Right hindlimb (tissue), 1 donor: ENCODE results near the gene MRPL38.

Experiments used
- DNase-seq: peaks from one replicate; pipeline ENCODE4 v3.0.0-alpha.2; 2018

Gene MRPL38

DNA sequence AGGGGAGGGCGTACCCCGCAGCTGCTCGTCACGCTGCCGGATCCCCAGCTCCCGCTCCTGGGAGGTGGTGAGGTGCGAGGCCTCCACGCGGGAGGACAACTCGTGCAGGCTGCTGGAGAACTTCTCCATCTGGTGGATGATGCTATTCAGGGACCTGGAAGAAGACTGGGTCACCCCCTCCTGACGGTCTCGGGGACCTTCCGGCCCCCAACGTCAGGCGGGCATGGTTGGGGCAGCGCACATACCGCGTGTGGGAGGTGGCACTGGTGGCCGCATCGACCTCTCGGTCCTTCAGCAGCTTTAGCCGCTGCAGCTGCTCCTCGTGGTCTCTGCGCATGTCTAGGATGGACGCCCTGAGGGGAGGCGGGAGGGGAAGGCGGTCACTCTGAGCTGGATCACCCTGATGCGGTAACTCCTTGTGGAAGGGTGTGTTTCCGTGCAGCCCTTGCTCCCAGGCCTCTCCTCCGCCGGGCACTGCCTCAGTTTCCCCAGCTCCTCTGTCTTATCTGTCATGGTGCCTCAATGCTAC is 13.3 kb upstream of the MRPL38 start:
- DNase-seq: no peak

DNA sequence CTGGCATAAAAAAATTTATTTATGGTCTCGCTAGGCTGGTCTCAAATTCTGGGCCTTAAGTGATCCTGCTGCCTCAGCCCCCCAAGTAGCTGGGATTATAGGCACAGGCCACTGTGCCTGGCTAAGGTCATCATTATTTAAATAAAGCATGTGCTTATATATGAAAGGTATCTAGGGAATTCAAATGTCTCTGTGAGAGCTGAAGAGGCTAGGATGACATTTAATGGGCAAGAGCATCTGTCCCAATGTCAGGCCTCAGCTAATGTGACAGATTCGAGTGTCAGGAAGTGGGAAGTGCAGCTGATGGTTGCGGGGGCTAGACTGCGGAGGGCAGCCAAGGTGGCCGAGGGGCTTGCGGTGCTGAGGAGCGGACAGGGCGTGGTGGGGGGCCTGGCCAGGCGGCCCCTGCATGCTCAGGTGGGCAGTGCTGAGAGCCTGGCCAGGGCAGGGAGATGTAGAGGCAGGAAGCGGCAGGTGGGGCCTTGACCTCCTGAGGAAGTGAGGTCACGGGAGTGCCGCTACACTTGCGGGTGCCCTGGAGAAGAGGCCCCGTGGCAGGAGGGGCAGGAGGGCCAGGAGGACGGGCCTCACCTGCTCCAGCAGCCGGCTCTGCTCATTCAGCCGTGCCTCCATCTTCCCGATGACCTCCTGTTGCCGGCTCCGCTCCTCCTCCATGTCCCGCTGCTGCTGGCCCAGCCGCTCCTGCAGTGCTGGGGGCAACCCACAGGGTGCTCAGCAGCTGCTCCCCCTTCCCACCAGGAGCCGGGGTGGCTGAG is 12.6 kb upstream of the MRPL38 start:
- DNase-seq: no peak

DNA sequence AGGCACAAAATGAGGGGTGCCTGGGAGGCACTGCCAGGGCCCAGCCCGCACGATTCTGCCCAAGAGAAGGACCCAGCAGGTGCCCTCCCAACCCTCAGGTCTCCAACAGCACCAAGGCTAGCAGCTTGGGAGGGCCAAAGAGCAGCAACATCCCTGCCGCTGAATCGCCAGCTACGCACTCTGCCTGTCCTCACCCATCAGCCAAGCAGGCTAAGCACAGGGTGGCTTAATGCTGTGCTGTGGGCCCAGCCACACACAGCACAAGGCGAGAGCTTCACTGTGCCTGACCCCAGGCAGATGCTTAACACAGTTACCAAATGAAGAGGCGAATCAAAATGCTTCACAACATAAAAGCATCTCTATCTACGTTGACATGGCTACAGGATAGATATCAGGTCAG is 10.6 kb upstream of the MRPL38 start:
- DNase-seq: no peak

DNA sequence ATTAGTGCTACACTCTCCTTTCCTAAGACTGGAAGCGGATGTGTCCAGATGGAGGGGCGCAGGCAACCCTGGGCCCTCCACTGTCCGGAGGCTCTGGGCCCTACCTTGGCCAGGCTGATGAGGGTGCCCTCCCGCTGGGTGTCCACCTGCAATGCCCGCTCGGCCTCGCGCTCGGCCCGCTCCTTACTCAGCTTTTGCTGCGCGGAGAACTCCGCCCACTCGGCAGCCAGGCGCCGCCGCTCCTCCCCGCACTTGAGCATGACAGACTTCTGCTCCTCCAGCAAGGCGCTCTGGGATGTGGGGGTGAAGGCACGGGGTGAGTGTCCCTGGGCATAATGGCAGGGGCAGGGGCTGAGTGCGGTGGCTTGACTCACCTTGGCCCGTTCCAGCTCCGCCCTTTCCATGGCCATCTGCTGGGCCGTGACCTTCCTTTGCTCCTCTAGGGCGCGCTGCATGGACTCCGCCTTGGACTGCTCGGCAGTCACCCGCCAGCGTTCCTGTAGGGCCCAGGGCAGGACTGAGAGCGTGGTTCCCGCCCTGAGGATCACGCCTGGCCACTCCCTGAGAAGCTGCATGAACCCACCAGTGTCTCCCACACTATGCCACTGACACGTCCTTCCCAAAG is 10.1 kb upstream of the MRPL38 start:
- DNase-seq: no peak

DNA sequence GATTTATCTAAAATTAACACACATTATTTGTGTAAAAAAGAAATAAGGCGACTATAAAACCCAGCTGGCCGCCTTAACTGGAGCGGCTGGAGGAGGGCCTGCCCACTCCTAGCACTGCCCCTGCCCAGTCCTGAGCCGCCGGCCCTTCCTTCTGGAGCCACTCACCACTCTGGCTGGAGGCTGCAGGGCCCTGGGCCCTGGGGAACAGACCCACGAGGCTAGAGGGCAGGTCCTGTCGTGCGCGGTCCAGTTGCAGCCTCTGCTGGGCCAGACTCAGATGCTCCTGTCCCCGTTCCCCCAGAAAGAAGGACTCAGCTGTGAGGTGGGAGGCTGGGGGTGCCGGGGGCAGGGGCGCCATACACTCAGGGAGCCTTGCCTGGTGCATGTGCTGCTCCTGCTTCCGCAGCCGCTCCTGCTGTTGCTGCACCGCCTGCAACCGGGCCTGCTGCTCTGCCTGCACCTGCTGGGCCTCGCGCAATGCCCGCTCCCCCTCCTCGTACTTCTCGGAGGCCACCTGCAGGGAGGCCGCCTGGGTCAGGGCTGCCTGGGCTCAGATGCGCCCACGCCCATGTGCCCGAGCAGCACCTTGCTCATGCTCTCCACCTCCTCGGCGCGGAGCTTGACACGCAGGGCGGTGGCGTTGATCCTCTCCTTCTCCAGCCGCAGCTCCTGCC is 9.0 kb upstream of the MRPL38 start:
- DNase-seq: no peak

DNA sequence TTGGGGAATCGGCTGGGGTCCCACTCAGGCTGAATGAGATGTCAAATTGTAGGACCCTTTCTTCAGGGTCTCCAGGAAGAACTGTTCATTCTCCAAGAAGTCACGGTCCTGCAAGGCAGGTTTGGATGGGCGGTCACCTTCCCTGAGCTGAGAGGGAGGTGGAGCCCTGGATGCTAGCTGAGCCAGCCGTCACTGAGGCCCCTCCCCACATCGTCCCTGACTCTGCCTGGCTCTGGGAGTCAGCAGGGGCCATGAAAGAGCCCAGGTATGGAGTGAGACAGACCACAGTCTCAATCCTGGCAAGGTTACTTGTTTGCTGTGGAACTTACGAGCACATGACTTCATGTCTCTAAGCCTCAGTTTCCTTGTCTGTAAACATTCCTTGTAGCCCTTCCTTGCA is 6.0 kb upstream of the MRPL38 start:
- no peak for DNase-seq

DNA sequence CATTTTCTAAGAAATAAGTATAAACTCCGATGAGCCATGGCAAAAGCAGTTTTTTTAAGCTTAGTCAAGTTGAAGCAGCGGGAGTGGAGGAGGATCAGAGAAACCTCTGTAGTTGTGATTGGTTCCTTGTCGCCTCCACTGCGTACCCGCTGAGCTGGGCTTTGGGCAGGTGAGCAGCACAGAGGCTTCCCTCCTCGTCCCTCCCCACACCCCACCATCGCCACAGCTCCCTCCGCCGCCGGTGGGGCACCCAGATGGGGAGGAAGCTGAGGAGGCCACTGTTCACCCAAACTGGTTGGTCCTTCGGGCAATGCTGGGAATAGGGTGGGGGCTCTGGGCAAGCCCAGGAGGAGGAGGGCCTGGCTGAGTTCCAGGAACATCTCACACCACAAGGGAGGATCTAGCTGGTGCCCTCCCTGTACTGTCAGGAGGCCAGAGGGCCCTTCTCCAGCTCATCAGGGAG is 5.2 kb upstream of the MRPL38 start:
- DNase-seq: no peak

DNA sequence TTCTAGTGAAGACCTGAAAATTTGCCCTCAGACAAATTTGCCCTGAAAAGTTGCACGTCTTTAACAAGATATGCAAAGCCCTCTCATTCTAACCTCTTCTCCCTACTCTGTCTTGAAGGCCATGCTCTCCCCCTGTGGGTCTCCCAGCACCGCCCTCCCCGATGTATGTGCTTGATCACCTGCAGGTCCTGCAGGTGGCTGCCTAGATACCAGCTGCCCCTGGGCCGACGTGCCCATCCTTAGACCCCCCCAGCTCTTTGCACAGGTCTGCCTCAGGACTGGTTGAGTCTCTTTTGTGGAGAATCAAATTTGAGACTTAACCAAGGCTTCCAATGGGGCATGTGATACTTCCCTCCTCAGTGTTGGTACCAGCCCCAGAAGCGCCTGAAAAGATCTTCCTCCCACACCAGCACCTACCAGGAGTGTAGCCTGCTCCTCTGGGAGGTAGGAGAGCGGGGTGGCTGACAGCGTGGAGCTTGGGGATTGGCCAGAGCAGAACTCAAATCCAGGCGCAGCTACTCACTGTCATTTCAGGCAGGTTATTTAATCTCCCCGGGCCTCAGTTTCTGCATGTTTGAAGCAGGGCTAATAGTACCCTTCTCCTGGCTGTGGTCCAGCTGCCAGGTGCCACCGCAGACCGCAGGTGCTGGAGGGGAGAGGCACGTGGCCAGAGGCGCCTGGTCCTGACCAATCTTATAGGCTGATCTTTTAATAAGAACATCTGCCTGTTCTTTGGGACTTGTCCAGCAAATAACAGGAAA is 4.5 kb upstream of the MRPL38 start:
- DNase-seq: no peak

DNA sequence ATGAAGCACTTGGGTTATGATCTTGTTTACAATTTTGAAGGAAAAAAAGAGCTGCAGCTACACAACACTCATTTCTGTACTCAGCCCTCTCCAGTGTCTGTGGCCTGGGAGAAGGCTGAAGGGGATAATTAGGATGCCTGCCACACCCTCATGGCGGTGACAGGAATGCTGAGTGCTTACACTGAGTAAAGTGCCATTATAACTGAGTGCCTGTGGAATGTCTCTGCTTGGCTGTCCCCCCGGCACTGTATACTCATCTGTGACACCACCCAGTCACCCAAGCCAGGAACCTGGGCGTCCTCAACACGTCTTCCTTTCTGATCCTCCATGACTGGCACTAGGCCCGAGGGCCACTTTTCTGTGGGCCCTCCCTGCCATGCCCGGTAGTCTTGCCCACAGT is 3.5 kb upstream of the MRPL38 start:
- DNase-seq: no peak

DNA sequence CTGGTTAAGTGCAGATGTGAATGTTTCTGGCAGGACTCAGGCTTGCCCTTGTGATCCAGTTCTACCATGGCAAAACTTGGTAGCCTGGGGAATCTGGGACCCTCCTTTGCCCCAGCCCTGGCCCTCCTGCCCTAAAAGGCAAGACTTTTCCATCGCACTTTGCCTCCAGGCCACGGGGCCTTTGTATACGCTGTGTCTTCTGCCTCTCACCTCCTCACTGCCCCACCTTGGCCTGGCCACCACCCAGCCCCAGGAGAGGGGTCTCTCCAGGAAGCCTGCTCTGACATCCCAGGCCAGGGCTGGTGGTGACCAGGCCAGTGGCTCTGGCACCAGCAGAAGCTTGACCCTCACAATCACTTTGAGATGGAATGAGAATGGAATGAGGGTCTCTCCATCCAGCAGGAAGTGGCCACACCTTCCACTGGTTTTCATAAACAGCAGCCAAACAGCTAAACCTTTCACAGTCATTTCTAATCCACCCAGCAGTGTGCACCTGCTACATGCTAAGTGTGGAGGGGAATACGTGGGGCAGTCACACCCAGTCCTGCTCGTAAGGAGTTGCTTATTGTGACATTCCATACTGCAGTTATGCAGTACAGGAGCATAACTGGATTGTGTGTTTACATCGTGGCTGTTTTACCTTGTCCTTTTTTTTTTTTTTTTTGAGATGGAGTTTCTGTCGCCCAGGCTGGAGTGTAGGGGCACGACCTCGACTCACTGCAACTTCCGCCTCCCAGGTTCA is 1.6 kb upstream of the MRPL38 start:
- DNase-seq: no peak

DNA sequence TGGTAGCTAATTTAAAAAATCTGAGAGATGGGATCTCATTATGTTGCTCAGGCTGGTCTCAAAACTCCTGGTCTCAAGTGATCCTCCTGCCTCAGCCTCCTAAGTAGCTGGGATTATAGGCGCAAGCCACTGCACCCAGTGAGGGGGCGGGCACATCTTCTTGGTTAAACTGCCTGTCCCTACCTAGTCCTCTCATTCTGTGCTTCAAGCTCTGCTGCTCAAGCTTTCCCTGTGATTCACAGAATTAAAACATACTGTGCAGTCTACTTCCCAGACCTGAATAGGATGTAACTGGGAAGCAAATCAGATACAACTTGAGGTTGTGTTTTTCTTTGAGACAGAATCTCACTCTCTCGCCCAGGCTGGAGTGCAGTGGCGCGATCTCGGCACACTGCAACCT is 2.3 kb downstream of the MRPL38 start:
- no peak for DNase-seq

DNA sequence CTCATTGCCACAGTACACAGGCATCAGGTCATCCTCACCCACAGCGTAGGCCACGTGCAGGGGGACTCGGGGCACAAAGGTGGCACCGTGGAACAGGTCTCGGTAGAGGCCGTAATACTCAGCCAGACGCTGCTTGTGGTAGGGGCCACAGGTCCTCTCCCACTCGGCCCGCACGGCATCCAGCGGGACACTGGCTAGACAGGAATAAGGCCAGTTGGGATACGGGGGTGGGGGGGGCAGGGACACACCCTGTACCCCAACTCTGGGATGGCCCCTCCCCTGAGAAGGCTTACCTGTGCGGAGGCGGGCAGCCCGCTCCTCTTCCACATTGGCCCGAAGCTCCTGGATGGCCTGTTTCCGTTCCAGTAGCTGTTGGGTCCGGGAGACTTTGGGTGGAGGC is 3.0 kb downstream of the MRPL38 start:
- DNase-seq: no peak

DNA sequence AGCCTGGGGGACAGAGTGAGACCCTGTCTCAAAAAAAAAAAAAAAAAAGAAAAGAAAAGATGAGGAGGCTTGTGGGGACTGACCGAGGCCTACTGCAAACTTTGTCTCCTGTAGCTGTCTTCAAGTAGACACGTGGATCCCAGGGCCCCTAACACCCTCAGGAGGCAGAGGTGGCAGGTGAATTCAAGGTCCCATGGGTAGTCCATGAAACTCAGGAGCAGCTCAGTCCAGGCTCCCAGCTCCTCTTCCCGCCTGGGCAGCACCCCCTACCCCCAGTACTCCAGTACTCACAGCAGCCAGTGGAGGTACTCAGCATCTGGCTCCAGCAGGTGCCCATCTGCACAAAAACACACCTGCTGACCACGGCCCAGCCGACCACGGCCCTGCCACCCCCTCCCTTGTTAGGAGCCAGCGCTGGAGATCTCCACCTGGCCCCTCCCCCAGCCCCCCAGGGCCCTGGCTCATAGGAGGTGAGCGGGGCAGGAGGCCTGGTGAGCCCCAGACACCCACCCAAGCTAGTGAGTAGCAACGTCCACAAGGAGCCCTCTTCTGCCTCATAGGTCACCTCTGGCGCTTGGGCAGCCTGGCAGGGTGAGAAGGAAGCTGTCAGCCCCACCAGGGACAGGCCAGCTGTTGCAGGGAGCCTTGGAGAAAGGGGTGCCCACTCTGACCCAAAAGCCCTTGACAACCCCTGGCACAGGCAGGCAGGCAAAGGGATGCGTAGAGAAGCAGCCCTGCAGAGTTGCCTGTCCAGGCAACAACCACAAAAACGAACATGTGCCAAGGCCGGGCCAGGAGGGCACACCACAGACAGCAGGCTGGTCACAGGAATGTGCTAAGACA is 3.8 kb downstream of the MRPL38 start:
- DNase-seq: no peak

DNA sequence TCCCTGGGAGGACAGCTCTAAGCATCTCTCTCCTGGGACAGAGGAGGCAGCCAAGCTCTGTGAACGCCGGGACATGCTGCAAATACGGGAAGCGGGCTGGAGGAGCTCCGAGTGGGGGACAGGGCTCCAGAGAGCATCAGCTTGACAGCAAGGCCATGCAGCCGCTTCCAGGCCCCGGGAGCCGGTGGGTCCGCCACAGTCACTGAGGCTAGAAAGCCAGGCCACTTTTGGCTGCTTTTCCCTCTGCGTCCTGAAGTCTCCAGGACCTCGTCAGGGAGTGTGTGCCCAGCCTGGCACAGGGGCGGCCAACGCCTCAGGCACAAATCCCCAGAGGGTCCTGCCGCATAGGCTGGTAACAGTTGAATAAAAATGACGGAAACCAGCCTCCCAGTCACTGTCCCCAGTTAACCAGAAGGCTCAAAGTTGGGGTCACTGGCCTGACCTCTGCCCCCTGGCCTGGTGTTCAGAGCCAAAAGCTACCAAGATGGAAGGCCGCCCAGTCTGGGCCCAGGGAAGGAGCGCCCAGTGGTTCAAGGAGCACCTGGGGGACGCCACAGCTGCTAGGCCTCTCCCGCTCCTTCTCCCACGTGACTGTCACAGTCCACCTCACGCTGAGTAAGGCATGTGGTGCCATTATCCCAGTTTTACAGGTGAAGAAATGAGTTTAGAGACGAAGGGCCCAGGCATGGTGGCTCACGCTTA is 4.8 kb downstream of the MRPL38 start:
- DNase-seq: no peak

DNA sequence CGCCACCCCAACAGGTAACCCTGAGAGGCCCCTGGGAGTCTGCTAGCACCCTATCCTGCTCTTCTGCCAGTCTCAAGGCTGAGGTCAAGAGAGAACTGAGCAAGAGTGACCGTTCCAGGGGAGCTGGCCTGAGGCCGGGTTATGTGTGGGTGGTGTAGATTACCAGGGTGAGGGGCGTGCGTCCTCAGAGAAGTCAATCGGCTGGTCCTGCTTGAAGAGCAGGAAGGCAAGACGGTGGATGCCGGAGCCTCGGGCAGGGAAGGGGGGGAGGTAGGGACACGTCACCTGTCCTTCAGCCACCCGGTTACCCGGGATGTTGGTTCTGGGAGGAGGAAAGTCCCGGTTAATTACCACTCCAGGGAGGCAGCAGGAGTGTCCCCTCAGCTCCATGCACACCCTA is 5.3 kb downstream of the MRPL38 start:
- DNase-seq: no peak

DNA sequence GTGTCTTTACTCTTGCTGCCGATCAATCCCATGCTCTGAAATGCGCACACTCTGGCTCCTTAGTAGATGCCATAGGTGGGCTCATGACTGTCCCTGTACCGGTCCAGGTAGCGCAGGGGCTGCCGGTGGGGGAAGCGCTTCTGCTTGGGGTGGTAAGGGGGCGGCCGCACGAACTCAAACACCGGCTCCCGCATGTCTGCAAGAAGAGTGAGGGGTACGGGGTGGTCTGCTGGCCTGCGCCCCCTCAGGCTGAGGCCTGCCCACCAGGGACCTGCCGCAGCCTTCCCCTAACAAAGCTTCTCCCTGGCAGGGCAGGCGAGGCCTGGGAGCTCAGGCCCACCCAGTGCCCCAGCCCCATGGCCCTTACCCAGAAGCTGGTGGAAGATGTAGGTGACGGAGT is 5.9 kb downstream of the MRPL38 start:
- DNase-seq: no peak

DNA sequence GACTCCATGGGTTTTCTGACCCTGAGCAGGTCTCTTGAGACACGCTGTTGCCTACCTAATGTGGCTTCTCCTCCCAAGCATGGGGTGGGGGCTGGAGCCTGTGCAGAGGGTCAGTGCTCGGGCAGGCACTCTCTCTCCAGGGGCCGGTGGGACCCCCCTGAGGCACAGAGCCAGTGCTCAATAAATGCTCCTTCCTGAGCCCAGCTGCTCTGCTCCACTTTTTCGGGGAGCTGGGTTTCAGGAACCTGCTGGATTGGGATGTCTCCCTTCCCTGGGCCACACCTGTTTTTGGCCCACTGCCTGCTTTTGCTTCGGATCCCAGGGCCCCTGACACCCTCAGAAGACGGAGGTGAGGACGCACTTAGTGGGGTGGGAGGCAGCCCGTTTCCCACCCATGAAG is 6.6 kb downstream of the MRPL38 start:
- no peak for DNase-seq

DNA sequence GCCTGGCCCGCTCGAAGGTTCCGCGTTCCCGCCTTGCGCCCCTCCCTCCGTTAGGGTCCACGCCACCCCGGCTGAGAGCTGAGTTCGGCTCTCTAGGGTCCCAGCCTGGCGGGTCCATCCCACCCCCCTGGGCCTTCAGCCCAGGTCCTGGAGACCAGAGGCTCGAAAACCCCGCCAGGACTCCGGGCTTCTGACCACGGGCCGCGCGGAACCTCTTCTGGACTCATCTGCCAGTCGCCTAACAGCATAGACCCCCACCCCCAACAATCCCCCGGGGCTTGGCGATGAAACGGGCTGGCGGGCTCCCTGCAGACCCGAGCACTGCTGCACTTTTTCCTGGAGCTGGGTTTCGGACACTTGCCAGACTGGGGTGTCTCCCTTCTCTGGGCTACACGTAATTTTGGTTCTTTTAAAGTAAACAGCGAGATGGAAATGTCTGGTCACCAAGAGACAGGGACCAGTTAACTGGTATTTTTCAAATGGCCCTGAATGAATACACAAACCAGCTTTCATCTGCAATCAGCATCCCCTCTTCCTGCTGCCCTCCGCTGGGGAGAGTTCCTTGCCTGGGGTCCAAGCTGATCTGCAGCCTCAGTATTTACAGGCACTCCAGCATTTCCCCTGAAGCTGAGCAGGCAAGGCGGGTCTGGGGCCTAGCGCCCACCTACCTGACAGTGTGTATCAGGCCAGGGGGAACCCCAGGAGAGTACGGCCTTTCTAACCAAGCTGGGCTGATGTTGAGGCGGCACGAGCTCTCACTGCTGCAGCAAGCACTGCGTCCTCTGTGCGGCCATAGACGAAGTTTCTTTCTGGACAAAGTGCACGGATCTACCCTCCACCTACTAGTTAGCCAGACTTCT is 7.3 kb downstream of the MRPL38 start:
- peak; percentile 65 for DNase-seq

DNA sequence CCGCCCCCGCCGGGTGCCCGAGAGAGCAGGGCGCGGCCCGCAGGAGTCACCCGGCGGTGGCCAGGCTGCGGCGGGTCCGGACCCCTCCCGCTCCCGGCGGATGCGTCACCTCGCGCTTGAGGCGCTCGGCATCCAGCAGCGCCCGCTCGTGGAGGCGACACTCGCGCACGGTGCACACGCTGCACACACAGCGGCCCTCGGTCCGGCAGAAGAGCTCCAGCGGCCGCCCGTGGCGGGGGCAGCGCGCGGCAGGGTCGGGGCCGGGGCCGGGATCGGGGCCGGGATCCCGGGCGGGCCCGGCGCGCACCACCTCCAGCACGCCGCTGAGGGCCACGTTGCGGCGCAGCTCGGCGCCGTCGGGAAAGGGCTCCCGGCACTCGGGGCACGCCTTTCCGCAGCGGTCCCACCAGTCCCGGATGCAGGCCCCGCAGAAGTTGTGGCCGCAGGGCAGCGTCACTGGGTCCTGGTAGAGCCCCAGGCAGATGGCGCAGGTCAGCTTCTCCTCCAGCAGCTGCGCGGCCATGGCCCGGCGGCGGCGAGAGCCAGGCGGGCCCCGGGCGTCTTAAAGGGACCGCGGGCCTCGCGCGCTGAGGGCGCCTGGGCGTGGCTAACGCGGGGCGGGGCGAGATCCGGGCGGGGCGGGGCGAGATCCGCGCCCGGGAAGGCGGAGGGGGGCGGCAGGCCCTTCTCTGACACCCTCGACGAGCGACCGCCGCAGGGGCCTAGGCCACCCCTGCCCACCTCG is 8.1 kb downstream of the MRPL38 start, which contains the start of gene TRIM65:
TRIM65 (minus strand) TSS at position 537 of the 745 bp plus-strand sequence; CDS start at position 523, 14 bp downstream.
- peak; percentile 89 for DNase-seq
